GM12892 (cell line): ENCODE data around the gene PARL.

Experiments used
- DNase-seq: peaks from one replicate; pipeline ENCODE4 v3.0.0; 2011; ENCODE audit not compliant: insufficient read length
- FAIRE-seq: peaks from 2 replicates; lab custom pipeline; 2011; peaks lifted over from hg19 to GRCh38; lab: Jason Lieb, UNC
- POLR2A ChIP-seq: IDR thresholded peaks from 2 replicates; pipeline ENCODE4 v1.6.1; 2011; ENCODE audit warnings: low read depth, low read length, control low read depth
- POLR2AphosphoS5 ChIP-seq: IDR thresholded peaks from 2 replicates; pipeline ENCODE4 v1.6.1; 2011; ENCODE audit warnings: low read depth, low read length, control low read depth
- TAF1 ChIP-seq: IDR thresholded peaks from 2 replicates; pipeline ENCODE4 v1.6.1; 2011; ENCODE audit warnings: low read depth, mild to moderate bottlenecking, control low read depth, low read length, borderline replicate concordance

PARL gene

GRCh38 chr3:183819831-183820230 lies 64.8 kb downstream of the PARL start:
- FAIRE-seq, result no peak
- no peak for DNase-seq
- TF ChIP-seq POLR2AphosphoS5, result no peak
- TF ChIP-seq TAF1, result no peak
- TF ChIP-seq POLR2A, result no peak

GRCh38 chr3:183818706-183819624 lies 65.7 kb downstream of the PARL start:
- TF ChIP-seq POLR2AphosphoS5 (no peak), TAF1 (no peak), POLR2A (no peak)
- FAIRE-seq (no peak), DNase-seq (no peak)

GRCh38 chr3:183818041-183818620 lies 66.5 kb downstream of the PARL start:
- FAIRE-seq, result no peak
- TF ChIP-seq TAF1 (no peak), POLR2AphosphoS5 (no peak), POLR2A (no peak)
- no peak for DNase-seq

GRCh38 chr3:183817639-183818038 lies 67.0 kb downstream of the PARL start:
- FAIRE-seq (no peak), DNase-seq (no peak)
- no peak for TF ChIP-seq TAF1
- no peak for TF ChIP-seq POLR2AphosphoS5
- no peak for TF ChIP-seq POLR2A

- no peak for DNase-seq
- FAIRE-seq, result no peak
- TF ChIP-seq POLR2A (no peak), POLR2AphosphoS5 (no peak), TAF1 (no peak)
These were observed 67.8 kb downstream of the PARL start for GRCh38 chr3:183816681-183817510.

GRCh38 chr3:183815951-183816475 lies 68.7 kb downstream of the PARL start:
- TF ChIP-seq TAF1, result no peak
- no peak for TF ChIP-seq POLR2A
- no peak for TF ChIP-seq POLR2AphosphoS5
- FAIRE-seq (no peak), DNase-seq (no peak)

- no peak for DNase-seq
- TF ChIP-seq TAF1 (no peak), POLR2A (no peak), POLR2AphosphoS5 (no peak)
- FAIRE-seq, result no peak
These were observed 69.1 kb downstream of the PARL start for GRCh38 chr3:183815563-183815940.

- FAIRE-seq (no peak), DNase-seq (no peak)
- TF ChIP-seq TAF1 (no peak), POLR2AphosphoS5 (no peak), POLR2A (no peak)
These were observed 70.4 kb downstream of the PARL start for GRCh38 chr3:183814240-183814639.

GRCh38 chr3:183812761-183813445 lies 71.8 kb downstream of the PARL start:
- 0 out of 2 replicates have a peak, but pooled peaks have one; percentile 23 for TF ChIP-seq POLR2AphosphoS5
- TF ChIP-seq POLR2A, result no peak
- TF ChIP-seq TAF1, result no peak
- no peak for DNase-seq

GRCh38 chr3:183811638-183812037 lies 73.0 kb downstream of the PARL start:
- FAIRE-seq, result no peak
- no peak for TF ChIP-seq POLR2AphosphoS5
- no peak for TF ChIP-seq TAF1

More at GRCh38 chr3:183812761-183813445, 71.8 kb downstream of the PARL start:
- no peak for FAIRE-seq

GRCh38 chr3:183810643-183811594 lies 73.8 kb downstream of the PARL start:
- no peak for FAIRE-seq
- DNase-seq, result no peak
- TF ChIP-seq POLR2A (no peak), TAF1 (no peak), POLR2AphosphoS5 (no peak)

More at GRCh38 chr3:183811638-183812037, 73.0 kb downstream of the PARL start:
- no peak for DNase-seq
